GM12878 (cell line): ENCODE data around the gene DNAJB5.

Experiments
- CEBPB ChIP-seq, 2 experiments: fragments of 150-350 bp in 1 of 2; IDR thresholded peaks; 2 replicates each; pipeline ENCODE4 v1.6.1; 2012 to 2014; ENCODE audit warnings: low read depth in 2 of 2, low read length in 2 of 2, borderline replicate concordance in 1 of 2, inconsistent platforms in 1 of 2
- EP300 ChIP-seq, 2 experiments: fragments of 150-350 bp in 1 of 2; IDR thresholded peaks; 2 replicates each; pipeline ENCODE4 v1.6.1; 2011 to 2012; ENCODE audit warnings: low read depth in 2 of 2, low read length in 2 of 2, borderline replicate concordance in 1 of 2, improper control_type of control experiment in 1 of 2, inconsistent platforms in 1 of 2; ENCODE audit not compliant: control insufficient read depth in 1 of 2
- EZH2 ChIP-seq: IDR thresholded peaks from 2 replicates; pipeline ENCODE4 v1.6.1; 2012; ENCODE audit warnings: low read depth, mild to moderate bottlenecking, control low read depth, inconsistent platforms, low read length, borderline replicate concordance; ENCODE audit not compliant: control insufficient read depth
- POLR2A ChIP-seq: IDR thresholded peaks from 2 replicates; pipeline ENCODE4 v1.6.1; 2011; ENCODE audit warnings: low read depth, mild to moderate bottlenecking, low read length
- POLR2AphosphoS5 ChIP-seq: IDR thresholded peaks from 2 replicates; pipeline ENCODE4 v1.6.1; 2011; ENCODE audit warnings: mild to moderate bottlenecking, low read length, inconsistent platforms
- TBL1XR1 ChIP-seq: IDR thresholded peaks from 2 replicates; pipeline ENCODE4 v1.6.1; 2012; ENCODE audit warnings: low read depth, low read length, improper control_type of control experiment
- TF ChIP-seq, protein P1 (sequence below), 3 experiments: IDR thresholded peaks in 2 of 3; conservative IDR thresholded peaks in 1 of 3; 2 replicates each; pipeline ENCODE4 v1.5.1; 2011; ENCODE audit warnings: low read depth in 3 of 3, low read length in 3 of 3, mild to moderate bottlenecking in 3 of 3, control low read depth in 2 of 3, moderate library complexity in 2 of 3, inconsistent platforms in 1 of 3, mixed read lengths in 1 of 3; ENCODE audit not compliant: control insufficient read depth in 2 of 3, insufficient read depth in 1 of 3; ENCODE audit errors: extremely low read depth in 1 of 3
- TF ChIP-seq, protein P2 (sequence below): fragments of 450-650 bp; IDR thresholded peaks from 2 replicates; pipeline ENCODE4 v1.6.1; 2017; ENCODE audit warnings: mild to moderate bottlenecking, low read depth, inconsistent platforms; ENCODE audit not compliant: poor library complexity, severe bottlenecking
- TF ChIP-seq, protein P3 (sequence below): IDR thresholded peaks from 2 replicates; pipeline ENCODE4 v1.6.1; 2012; ENCODE audit warnings: low read length, inconsistent platforms
- TF ChIP-seq, protein P4 (sequence below): IDR thresholded peaks from 2 replicates; pipeline ENCODE4 v1.6.1; 2011; ENCODE audit warnings: borderline replicate concordance, low read depth, mild to moderate bottlenecking, moderate library complexity, low read length; ENCODE audit not compliant: insufficient read depth, poor library complexity, severe bottlenecking

DNA sequence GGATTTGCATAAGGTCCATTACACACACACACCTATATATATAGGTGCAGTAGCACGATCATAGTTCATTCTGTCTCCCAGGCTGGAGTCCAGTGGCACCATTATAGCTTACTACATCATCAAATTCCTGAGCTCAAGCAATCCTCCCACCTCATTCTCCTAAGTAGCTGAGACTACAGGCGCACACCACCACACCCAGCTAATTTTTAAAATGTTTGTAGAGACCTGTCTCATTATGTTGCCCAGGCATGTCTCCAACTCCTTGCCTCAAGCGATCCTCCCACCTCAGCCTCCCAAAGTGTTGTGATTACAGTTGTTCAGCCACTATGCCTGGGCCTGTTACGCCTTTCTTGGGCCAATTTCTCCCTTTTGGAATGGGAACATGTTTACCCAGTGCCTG lies 39.7 kb downstream of the DNAJB5 start:
- no peak for TF ChIP-seq TBL1XR1
- TF ChIP-seq, protein P1, sequence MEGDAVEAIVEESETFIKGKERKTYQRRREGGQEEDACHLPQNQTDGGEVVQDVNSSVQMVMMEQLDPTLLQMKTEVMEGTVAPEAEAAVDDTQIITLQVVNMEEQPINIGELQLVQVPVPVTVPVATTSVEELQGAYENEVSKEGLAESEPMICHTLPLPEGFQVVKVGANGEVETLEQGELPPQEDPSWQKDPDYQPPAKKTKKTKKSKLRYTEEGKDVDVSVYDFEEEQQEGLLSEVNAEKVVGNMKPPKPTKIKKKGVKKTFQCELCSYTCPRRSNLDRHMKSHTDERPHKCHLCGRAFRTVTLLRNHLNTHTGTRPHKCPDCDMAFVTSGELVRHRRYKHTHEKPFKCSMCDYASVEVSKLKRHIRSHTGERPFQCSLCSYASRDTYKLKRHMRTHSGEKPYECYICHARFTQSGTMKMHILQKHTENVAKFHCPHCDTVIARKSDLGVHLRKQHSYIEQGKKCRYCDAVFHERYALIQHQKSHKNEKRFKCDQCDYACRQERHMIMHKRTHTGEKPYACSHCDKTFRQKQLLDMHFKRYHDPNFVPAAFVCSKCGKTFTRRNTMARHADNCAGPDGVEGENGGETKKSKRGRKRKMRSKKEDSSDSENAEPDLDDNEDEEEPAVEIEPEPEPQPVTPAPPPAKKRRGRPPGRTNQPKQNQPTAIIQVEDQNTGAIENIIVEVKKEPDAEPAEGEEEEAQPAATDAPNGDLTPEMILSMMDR (IDR thresholded peaks at IDR 0.05 in 2 of 3, conservative IDR thresholded peaks at IDR 0.05 in 1 of 3; ENCODE audit: control insufficient read depth in 2 of 3, extremely low read depth in 1 of 3, insufficient read depth in 1 of 3, low read depth in 3 of 3, low read length in 3 of 3) = no peak
- no peak for TF ChIP-seq EZH2
- no peak for TF ChIP-seq CEBPB (IDR thresholded peaks at IDR 0.05; ENCODE audit: borderline replicate concordance in 1 of 2, low read depth in 2 of 2, low read length in 2 of 2)
- TF ChIP-seq, protein P2, sequence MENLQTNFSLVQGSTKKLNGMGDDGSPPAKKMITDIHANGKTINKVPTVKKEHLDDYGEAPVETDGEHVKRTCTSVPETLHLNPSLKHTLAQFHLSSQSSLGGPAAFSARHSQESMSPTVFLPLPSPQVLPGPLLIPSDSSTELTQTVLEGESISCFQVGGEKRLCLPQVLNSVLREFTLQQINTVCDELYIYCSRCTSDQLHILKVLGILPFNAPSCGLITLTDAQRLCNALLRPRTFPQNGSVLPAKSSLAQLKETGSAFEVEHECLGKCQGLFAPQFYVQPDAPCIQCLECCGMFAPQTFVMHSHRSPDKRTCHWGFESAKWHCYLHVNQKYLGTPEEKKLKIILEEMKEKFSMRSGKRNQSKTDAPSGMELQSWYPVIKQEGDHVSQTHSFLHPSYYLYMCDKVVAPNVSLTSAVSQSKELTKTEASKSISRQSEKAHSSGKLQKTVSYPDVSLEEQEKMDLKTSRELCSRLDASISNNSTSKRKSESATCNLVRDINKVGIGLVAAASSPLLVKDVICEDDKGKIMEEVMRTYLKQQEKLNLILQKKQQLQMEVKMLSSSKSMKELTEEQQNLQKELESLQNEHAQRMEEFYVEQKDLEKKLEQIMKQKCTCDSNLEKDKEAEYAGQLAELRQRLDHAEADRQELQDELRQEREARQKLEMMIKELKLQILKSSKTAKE = no peak
- TF ChIP-seq, protein P3, sequence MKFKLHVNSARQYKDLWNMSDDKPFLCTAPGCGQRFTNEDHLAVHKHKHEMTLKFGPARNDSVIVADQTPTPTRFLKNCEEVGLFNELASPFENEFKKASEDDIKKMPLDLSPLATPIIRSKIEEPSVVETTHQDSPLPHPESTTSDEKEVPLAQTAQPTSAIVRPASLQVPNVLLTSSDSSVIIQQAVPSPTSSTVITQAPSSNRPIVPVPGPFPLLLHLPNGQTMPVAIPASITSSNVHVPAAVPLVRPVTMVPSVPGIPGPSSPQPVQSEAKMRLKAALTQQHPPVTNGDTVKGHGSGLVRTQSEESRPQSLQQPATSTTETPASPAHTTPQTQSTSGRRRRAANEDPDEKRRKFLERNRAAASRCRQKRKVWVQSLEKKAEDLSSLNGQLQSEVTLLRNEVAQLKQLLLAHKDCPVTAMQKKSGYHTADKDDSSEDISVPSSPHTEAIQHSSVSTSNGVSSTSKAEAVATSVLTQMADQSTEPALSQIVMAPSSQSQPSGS = no peak
- no peak for TF ChIP-seq POLR2A
- TF ChIP-seq, protein P4, sequence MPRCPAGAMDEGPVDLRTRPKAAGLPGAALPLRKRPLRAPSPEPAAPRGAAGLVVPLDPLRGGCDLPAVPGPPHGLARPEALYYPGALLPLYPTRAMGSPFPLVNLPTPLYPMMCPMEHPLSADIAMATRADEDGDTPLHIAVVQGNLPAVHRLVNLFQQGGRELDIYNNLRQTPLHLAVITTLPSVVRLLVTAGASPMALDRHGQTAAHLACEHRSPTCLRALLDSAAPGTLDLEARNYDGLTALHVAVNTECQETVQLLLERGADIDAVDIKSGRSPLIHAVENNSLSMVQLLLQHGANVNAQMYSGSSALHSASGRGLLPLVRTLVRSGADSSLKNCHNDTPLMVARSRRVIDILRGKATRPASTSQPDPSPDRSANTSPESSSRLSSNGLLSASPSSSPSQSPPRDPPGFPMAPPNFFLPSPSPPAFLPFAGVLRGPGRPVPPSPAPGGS = no peak
- TF ChIP-seq EP300 (IDR thresholded peaks at IDR 0.05; ENCODE audit: borderline replicate concordance in 1 of 2, control insufficient read depth in 1 of 2, low read depth in 2 of 2, low read length in 2 of 2) = no peak
- TF ChIP-seq POLR2AphosphoS5 = no peak
